GF-D8 (cell line): Measurements from ENCODE around the gene MITF.
"Not testable (repeated sequence)": the region's sequence is repeated elsewhere in the genome, so short reads cannot be mapped to it uniquely, and the experiment has no call there.

Experiments used
- DNase-seq: peaks from one replicate; lab custom pipeline; 2025; lab: John Stamatoyannopoulos, UW

Gene MITF

GRCh38 chr3:69914395-69914794, 175.1 kb downstream of the MITF start:
- DNase-seq, result no peak

GRCh38 chr3:69915726-69916125, 176.5 kb downstream of the MITF start:
- no peak for DNase-seq

GRCh38 chr3:69920009-69920408, 180.7 kb downstream of the MITF start:
- DNase-seq, result not testable (repeated sequence)

GRCh38 chr3:69921651-69922050, 182.4 kb downstream of the MITF start:
- DNase-seq, result no peak

GRCh38 chr3:69922521-69923000, 183.3 kb downstream of the MITF start:
- no peak for DNase-seq

GRCh38 chr3:69925506-69925905, 186.2 kb downstream of the MITF start:
- no peak for DNase-seq

- DNase-seq, result no peak
Observed at GRCh38 chr3:69926385-69926784, 187.1 kb downstream of the MITF start.

- no peak for DNase-seq
Observed at GRCh38 chr3:69927571-69927970, 188.3 kb downstream of the MITF start.

GRCh38 chr3:69929019-69929418, 189.8 kb downstream of the MITF start:
- DNase-seq, result no peak

GRCh38 chr3:69930564-69930963, 191.3 kb downstream of the MITF start:
- no peak for DNase-seq

- no peak for DNase-seq
Observed at GRCh38 chr3:69932087-69932486, 192.8 kb downstream of the MITF start.

- no peak for DNase-seq
Observed at GRCh38 chr3:69932501-69932900, 193.2 kb downstream of the MITF start.

- no peak for DNase-seq
Observed at GRCh38 chr3:69934398-69934797, 195.1 kb downstream of the MITF start.

GRCh38 chr3:69936266-69936665, 197.0 kb downstream of the MITF start:
- no peak for DNase-seq

GRCh38 chr3:69938061-69938460, 198.8 kb downstream of the MITF start:
- no peak for DNase-seq

- DNase-seq, result no peak
Observed at GRCh38 chr3:69938931-69939330, 199.7 kb downstream of the MITF start.

- no peak for DNase-seq
Observed at GRCh38 chr3:69941037-69941436, 201.8 kb downstream of the MITF start.

GRCh38 chr3:69941439-69942176, 202.3 kb downstream of the MITF start:
- DNase-seq, result no peak

- DNase-seq, result no peak
Observed at GRCh38 chr3:69944931-69945493, 205.7 kb downstream of the MITF start.

- no peak for DNase-seq
Observed at GRCh38 chr3:69948246-69948862, 209.1 kb downstream of the MITF start.

GRCh38 chr3:69951616-69952015, 212.4 kb downstream of the MITF start:
- DNase-seq, result no peak

GRCh38 chr3:69959581-69959980, 220.3 kb downstream of the MITF start:
- no peak for DNase-seq

GRCh38 chr3:69961706-69962439, 222.6 kb downstream of the MITF start:
- DNase-seq, result no peak
